Epithelial cell of esophagus (primary cell): Measurements from ENCODE around the gene BRI3.

ENCODE experiments used
- DNase-seq: peaks from one replicate; pipeline ENCODE4 v3.0.0; 2010; ENCODE audit warnings: low read depth
- H3K4me3 ChIP-seq: 2 replicates; pipeline ENCODE4 v1.5.1; 2011; ENCODE audit warnings: mild to moderate bottlenecking, low read length, control low read depth
- CTCF ChIP-seq: IDR thresholded peaks from 2 replicates; pipeline ENCODE4 v1.5.1; 2011; ENCODE audit warnings: low read depth, mild to moderate bottlenecking, low read length, control low read depth, inconsistent platforms; ENCODE audit not compliant: insufficient read depth; ENCODE audit errors: missing control alignments

BRI3 gene

GRCh38 chr7:98267303-98267702 is 14.2 kb upstream of the BRI3 start:
- no peak for DNase-seq
- no peak for TF ChIP-seq CTCF

GRCh38 chr7:98276241-98276761 is 5.2 kb upstream of the BRI3 start:
- TF ChIP-seq CTCF = no peak
- no peak for DNase-seq
- no peak overlapping the region for H3K4me3 ChIP-seq

More at GRCh38 chr7:98267303-98267702, 14.2 kb upstream of the BRI3 start:
- H3K4me3 ChIP-seq = no peak overlapping the region

- DNase-seq = no peak
- TF ChIP-seq CTCF = no peak
- no peak overlapping the region for H3K4me3 ChIP-seq
These were observed 3.1 kb upstream of the BRI3 start for GRCh38 chr7:98278408-98278807.

DNA sequence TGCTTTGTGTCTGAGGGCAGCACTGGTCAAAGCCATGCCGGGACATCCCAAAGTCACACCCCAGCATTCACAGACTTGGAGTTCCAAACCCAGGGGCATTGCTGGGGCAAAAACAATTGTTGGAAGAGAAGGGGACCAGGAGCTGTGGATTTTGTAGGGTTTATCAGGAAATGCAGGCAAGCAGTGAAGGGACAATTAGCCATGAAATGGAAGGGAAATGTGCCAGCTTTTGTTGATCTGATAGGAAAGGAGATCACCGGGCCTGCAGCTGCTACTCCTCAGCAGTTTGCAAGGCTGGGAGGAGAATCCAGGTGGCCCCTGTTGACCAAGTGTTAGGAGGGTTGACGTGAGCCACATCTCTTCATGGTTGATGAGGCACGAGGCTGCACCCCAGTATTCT is 2.5 kb upstream of the BRI3 start:
- no peak overlapping the region for H3K4me3 ChIP-seq

GRCh38 chr7:98280296-98280695 is 1.2 kb upstream of the BRI3 start:
- no peak for TF ChIP-seq CTCF
- peak overlapping the region; percentile 55 for H3K4me3 ChIP-seq
- no peak for DNase-seq

More for the DNA sequence above, 2.5 kb upstream of the BRI3 start:
- DNase-seq = no peak
- no peak for TF ChIP-seq CTCF

DNA sequence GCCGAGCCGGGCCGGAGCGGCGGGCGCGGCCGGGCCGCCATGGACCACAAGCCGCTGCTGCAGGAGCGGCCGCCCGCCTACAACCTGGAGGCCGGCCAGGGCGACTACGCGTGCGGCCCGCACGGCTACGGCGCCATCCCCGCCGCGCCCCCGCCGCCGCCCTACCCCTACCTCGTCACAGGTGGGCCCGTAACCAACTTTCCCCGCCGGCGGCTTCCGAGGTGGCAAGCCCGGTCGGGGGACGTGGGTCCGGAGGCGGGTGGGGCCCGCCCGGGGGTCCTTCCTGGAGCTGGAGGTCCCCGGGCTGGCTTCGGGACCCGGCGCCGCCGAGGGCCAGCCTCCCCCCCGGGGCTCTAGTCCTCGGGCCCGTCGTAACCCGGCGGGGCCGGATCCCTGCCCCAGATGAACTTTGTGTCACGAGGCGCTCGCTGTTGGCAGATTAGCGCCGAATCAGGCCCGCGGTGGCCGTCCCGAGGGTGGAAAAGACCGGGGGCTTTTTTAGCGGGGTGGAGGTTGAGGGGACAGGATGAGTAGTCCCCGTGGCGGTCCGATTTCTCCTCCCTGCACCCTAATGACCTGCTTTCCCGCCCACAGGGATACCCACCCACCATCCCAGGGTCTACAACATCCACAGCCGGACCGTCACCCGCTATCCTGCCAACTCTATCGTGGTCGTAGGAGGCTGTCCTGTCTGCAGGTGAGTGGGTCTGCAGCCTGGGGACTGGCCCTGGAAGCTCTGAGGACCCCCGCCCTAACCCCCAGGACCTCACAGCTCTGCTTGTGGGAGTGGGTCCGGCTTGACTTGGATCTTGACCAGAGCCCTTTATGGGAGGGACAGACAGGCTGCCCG is 496 bp downstream of the BRI3 start:
- no peak for DNase-seq
- H3K4me3 ChIP-seq = peak overlapping the region; percentile 78
- TF ChIP-seq CTCF = no peak

DNA sequence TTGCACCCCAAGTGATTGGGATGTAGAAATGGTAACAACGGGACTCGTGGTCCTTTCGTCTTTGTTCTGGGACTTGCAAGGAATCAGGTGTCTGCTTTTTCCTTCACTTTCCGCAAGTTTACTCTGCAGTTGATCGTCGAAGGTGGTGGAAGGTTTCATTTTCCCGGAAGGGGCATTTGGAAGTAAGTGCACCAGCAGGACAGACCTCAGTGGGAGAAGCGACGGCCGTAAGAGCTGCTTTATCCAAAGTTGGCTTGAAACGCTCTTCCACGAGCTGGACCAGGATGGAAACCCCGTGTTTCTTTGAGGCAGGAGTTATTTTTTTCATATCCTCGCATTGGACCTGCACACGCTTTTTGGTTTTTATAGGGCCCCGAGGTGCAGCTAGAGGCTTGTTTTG is 1.2 kb downstream of the BRI3 start:
- peak overlapping the region; percentile 78 for H3K4me3 ChIP-seq
- no peak for DNase-seq
- no peak for TF ChIP-seq CTCF
